GM19372 (cell line): ENCODE data around the gene PTPRR.

Experiments used
- ATAC-seq: cut with Tn5 transposase; IDR thresholded peaks from one replicate; pipeline ENCODE4 v1.9.1; 2021; ENCODE audit warnings: mild to moderate bottlenecking, low read depth, moderate library complexity; ENCODE audit not compliant: unreplicated experiment

Gene PTPRR, protein sequence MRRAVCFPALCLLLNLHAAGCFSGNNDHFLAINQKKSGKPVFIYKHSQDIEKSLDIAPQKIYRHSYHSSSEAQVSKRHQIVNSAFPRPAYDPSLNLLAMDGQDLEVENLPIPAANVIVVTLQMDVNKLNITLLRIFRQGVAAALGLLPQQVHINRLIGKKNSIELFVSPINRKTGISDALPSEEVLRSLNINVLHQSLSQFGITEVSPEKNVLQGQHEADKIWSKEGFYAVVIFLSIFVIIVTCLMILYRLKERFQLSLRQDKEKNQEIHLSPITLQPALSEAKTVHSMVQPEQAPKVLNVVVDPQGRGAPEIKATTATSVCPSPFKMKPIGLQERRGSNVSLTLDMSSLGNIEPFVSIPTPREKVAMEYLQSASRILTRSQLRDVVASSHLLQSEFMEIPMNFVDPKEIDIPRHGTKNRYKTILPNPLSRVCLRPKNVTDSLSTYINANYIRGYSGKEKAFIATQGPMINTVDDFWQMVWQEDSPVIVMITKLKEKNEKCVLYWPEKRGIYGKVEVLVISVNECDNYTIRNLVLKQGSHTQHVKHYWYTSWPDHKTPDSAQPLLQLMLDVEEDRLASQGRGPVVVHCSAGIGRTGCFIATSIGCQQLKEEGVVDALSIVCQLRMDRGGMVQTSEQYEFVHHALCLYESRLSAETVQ

DNA sequence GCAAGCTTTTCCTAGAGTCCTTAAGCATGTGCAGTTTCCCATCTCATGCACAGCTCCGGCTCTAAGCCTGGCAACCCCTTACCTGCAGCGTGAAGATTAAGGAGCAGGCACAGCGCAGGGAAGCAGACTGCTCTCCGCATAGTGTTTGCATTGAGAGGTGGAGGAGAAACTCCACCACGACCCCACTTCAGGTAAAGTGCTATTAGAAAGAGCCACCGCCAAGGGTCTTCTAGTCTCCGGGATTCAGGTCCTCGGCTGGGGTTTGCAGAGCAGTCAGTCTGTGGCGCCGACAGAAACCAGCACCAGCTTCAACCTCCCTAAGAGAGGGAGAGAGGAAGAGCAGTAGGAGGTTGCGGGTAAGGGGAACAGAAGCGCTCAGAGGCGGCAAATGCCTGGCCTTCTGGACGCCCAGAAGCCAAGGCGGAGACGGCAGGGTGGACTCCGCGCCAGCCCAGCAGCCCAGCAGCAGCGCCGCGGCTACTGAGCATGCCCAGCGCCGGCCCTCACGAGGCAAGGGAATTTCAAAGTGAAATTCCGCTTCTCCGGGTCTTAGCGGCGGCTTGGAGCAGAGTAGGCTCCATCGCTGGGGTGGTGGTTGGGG lies at the start of gene PTPRR:
TSS of gene PTPRR (minus strand) at position 488 of the 601 bp plus-strand sequence. CDS start at position 140, 348 bp downstream.
- no peak for ATAC-seq

DNA sequence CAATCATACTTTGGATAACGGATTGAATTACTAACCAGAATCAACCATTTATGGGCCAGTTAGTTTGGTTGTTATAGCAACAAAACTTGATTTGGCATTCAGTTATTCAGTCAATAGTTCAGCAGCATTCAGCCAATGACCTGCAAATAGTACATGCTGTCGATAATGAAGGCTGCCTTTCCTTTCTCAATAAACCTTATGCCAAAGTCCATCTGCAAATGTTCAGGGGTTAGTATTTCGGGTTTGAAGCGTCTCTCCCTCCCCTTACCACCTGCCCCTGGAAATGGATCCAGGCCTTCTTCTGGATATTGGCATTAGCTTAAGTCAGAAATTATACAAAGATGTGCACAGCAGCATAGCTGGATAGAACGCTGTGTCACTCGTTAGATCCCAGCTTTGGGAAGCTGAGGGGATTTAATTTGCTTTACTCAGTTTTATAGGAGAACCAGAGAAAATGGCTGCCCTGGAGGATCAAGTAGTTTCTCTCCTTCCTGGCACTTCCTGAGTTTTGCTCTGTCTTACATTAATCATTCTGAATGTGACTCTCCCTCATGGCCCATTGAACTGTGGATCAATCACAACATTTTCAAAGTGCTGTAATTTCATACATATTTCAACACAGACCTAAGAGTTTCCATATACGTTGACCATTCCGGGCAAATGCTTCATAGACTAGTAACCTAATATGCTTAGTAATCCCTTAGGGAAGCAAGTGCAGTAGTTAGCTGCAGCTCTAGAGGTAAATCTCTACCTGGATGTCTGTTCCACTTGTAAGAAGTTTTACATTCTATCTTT lies 46.7 kb upstream of the PTPRR start:
- ATAC-seq: no peak

DNA sequence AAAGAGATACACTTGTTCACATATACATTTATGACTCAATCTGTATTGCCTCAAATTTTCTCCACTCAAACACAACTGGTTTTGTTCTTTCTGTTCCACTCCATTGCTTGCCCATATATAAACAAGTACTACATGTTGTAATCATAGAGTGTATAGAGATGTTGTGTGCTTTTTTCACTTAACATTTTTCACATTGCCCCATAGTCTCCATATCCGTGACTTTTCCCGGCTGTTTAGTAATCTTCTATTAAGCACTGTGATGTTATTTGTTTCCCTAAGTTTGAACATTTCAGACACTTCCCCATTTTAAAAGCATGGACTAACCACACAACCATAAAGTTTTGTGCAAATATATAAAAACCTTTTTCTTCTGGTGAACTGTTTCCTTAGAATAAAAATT lies 45.5 kb upstream of the PTPRR start:
- no peak for ATAC-seq

DNA sequence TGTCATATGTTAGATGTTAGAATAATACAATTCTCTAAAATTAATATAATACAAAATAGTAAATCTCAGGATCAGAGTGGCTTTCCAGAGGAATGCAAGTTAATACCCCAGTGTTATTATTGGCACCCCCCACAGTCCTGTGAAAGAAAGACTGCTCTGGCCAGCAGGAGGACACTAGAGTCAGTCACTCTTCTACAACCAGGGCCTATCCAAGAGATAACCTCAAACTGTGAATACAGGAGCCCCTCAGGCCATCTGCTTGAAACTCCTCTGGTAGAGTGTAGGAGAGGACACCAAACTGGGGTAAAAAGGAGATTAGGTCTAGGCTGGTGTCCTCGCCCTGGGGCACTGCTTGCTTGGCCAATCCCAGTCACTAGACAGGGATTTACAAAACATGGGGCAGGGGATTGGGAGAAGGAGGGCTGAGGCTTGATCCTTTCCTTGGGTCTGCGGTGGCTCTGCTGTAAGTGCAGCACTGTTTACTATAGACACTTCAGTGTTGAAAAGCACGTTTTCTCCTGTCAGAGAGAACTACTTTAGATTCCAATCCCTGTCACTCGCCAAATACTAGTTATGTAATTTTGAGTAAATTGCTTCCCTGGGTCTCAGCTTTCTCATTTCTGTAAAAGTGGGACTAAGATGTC lies 44.5 kb upstream of the PTPRR start:
- ATAC-seq: no peak

DNA sequence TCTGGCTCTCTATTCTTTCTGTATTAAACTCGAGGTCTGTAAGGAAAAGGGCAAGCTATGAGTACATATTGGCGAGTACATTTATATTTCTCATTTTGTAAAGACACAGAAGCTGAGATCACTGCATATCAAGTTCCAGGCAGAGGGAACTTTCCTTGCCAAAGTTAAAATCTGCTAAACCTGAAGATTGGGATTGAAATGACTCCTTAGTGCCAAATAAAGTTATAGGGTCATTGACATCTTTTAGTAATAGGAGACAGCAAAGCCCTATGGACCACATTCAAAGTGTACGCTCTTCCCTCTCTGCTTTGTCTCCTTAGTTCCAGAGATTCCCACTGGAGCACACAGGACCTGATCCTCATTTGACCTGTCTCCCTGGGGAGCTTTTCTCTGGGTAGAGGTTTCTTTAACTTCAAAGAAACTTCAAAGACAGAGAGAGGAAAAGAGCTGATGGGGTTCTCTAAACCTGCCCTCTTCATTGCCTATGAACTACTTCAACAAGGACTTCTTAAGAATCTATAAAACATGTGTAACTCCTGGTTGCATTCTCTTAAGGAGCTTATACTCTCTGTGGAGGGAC lies 42.6 kb upstream of the PTPRR start:
- no peak for ATAC-seq

DNA sequence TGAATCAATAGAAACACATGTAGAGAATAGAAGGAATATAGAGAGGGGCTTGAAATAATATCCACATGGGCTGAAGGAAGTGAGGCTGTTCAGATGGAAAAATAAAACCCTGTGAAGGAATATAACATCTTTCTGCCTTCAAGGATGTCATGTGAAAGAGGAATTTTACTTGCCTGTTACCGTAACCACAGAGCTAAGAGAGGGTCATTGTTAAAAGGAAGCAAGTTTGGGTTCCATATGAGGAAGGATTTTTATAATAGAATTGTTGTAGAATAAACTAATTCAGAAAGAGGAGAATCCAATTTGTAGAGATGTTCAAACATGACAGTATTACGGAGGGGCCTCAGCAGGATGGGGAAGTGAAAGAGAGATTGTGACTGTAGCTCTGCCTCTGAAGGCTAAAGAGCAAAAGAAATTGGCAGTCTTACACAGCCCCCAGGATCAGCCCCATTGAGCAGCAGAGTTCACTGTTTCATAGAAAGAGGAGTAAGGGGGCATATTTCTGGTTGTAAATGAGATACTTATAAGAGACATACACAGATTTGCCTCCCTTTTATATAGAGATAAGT lies 41.8 kb upstream of the PTPRR start:
- no peak for ATAC-seq

DNA sequence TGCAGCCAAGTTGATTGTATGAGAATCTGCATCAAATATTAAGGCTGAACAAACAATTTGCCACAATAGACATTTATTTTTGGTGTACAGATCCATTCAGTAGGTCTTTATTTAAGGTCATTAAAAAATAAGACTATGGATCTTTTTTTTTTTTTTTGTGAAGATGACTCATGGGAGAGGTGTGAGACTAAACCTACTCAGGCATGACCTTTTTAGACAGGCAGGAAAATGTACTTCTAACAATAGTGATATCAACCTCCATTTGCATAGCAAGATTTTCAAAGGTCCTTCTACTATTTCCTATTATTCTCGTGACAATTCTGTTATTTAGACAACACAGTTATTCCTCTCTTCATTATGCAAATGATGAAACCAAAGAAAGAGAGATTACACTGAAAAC lies 39.9 kb upstream of the PTPRR start:
- ATAC-seq: no peak

DNA sequence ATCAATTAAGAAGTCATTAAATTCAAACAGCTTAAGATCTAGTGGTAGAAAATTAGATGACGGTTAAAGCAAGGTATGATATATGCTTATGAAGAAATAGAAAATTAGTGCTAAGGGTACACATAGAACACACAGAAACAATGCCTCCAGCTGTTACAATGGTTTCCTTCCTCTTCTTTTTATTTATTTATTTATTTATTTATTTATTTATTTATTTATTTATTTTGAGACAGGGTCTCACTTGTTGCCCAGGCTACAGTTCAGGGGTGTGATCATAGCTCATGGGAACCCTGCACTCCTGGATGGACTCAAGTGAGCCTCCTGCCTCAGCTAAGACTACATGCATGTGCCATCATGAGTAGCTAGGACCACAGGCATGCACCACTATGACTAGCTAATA lies 34.9 kb upstream of the PTPRR start:
- no peak for ATAC-seq

DNA sequence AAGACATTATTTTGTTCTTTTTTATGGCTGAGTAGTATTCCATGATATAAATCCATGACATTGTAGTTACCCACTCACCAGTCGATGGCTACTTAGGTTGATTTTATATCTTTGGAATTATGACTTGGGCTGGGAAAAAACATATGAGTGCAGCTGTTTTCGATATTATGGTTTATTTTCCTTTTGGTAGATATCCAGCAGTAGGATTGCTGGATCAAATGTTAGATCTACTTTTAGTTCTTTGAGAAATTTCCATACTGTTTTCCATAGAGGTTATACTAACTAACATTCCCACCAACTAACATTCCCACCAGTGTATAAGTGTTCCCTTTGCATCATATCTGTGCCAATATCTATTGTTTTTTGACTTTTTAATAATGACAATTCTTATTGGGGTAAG lies 29.9 kb upstream of the PTPRR start:
- ATAC-seq: no peak

DNA sequence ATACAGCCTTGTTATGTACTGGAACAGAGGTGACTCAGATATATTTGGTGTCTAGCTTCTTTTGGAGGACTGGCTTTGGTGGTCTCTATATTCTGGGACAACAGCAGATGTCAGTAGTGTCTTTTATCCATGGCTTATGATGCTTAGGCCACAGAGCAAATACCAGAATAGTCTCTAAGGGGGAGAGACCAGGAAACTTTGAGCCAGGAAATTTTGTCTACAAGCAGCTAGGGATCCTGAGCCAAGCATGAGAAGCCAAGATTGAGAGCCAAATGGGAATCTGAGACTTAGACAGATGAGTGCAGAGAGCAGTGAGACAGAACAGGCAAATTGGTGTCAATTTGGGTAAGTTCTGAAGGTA lies 28.4 kb upstream of the PTPRR start:
- no peak for ATAC-seq

DNA sequence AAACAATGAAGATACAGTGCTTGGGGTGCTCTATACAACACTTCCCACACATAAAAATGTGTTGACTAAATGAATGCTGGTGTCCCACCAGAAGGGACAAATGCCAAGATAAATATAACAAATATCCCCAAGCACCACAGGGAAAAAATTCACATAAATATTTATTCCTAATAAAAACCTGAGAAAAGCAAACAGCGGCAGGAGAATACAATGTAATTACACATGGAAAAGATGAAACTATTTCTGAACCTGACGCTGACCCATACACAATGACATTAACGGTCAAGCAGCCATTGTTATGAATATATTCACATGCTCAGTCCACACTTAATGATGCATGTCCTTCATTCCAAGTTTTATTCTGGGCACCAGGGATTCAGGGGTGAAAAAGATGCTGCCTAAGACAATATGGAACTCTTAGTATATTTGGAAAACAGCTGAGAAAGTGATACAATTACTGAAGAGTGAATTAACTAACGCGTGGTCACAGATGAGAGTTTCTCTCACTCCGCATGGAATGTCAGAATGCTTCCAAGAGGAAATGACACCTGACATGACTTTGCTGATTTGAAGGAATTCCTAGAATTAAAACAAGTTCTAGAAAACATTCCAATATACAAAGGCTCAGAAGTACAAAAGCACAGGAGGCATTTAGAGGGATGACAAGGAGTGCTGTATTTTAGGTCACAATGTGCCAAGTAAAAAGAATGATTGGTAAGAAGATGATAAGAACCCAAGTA lies 27.9 kb upstream of the PTPRR start:
- ATAC-seq: no peak

DNA sequence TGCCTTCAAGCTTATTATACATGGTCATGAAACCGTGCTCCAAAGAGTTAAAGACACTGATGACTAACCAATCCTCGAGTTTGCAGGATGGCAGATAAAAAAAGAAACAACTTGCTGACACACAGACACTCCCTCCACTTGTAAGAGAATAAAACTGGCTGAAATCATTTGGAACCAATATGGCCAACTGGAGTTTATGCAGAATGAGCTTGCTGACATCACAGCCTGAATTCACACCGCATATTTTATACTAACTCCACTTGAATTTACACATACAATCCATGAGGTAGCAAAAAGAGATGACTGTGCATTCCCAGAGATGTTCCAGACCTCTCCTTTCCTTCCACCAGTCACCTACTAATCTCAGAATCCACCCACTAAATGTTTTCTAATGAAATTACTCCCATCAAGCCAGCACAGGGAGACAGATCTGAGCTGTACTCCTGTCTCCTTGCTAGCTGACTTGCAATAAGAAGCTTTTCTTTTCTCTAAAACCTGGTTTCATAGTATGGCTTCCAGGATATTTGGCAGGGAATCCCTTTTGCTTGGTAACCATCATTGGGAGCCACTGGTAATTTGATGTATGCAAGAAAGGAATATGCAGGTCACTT lies 15.8 kb upstream of the PTPRR start:
- ATAC-seq: no peak

DNA sequence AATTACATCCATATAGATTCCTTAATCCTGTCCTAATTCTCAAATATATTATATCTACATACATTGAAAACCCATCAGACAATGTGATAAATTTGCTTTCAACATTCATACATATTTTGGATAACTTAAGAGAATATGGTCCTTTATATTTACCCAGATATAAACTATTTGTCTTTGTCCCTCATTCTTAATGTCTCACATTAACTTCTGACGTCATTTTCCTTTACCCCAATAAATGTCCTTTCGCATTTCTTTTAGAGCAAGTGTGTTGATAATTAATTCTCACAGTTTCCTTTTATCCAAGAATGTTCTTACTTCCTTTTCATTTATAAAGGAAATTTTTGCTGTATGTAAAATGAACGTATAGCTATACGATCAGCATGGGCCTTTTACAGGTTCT lies 12.6 kb upstream of the PTPRR start:
- ATAC-seq: no peak

DNA sequence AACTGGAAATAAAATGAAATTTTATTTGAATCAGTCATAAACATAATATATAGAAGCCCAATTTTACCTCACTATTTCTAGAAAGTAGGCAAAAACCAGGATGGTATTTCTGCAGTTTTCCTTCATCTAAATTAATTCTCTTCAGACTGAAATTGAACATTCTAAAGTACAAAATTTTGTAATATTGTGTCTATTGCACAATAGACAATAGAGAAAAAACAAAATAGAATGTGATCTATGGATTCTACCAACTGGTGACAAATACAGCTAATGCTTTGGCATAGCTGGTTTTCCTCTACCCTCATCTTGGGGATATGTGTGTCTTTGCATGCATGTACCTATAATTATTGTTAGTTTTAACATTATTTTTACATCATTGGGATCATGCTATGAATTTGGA lies 8.5 kb upstream of the PTPRR start:
- ATAC-seq: no peak

DNA sequence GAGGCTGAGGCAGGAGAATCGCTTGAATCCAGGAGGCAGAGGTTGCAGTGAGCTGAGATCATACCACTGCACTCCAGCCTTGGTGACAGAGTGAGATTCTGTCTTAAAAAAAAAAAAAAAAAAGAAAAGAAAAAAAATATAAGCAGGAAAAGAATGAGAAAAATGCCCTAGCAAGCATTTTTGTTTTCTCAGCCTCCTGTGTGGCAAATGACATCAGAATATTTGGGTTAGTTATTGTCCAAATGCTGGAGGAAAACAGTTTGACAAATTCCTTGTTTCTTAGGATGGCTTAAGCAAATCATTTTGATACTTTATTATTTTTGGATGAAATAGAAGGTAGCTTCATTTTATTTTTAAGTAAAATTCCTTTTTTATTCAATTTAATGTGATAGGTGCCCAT lies 7.5 kb upstream of the PTPRR start:
- ATAC-seq: no peak

DNA sequence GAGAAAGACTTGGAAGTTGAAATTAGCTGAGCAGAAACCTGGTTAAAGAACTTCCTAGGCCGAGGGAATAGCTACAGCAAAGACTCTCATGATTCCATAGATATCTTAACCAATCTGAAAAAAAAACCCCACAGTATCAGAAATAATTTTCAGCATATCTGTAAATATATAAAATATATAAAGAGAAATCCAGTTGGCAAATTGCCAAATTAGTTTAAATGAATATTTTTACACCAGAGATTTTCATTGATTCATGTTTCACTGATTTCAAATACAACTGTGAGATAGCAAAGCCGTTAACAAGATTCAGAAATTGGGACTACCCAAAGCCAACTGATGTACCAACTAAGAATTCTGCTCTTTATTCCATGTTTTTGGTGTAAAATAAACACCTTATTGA lies 6.8 kb upstream of the PTPRR start:
- no peak for ATAC-seq

DNA sequence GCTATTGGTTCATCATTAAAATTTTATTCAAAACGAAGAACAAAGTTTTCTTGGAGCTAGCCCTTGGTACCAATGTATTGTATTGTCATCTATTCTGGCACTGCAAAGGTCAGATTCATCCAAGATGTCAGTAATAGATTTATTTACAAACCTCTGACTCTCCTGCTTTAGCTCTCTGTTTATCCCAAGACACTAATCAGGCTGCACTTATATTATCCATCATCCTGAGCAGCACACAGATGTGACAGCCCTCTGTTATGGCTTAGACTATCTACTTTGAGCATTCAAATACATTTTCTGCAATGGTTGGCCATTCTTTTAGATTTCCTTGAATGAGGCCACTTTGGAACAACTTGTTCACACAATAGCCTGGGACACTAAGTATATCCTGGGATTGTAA lies 5.0 kb upstream of the PTPRR start:
- ATAC-seq: no peak

DNA sequence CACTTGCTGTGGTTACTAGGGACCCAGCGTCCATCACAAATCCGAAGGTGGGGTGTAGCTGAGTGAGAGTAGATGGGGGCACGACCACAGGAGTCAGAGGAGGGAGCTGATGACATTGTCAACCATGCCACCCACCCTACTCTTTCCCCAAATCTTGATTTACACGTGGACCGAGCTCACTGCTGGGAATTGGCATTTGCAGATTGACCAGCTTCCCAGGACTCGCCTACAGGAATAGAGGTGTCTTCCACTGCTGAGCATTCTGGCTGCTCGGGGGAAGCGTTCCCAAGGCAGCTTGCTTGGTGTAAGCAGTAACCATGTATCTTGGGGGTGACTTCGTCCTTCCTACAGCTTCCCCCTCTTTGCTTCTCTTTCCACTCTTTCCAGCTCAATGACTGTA lies 353 bp upstream of the PTPRR start:
- ATAC-seq: no peak

DNA sequence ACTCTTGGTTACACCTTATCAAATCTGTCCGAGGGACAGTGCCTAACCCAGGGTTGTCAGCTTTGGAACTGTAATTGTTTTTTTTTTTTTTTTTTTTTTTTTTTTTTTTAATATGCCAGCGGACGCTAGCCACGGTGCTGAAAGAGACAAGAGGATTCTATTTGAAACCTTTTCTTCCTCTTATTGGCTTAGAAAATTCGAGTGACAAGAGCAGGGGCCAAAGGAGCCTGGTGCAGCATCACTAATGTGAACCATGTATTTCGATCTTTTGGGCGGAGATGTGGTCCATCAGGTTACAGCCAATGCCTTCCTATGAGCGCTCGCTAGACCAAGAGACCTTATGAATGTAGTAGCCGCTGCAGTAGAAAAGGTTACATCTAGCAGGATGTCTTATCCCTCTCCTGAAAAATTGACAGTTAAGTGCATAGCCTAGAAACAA lies 922 bp downstream of the PTPRR start:
- ATAC-seq: no peak
